Right ventricle myocardium inferior (tissue), 1 donor: ENCODE results near the gene SAE1. TPM values are rescaled to one million over a fixed set of nuclear protein-coding genes. Genes with fewer than 3 reads are reported as not detected.

ENCODE experiments used
- ATAC-seq: fragments of 200-7000 bp; cut with Tn5 transposase; one replicate; pipeline ENCODE4 v1.9.1; 2020; ENCODE audit warnings: mild to moderate bottlenecking, moderate library complexity
- DNase-seq: peaks from one replicate; pipeline ENCODE4 v3.0.0; 2021; ENCODE audit errors: missing footprints
- intact Hi-C: fragments of 100-400 bp; cut with DNase I; formaldehyde crosslinking; loops from one replicate; pipeline ENCODE4 v1.11.0; 2022
- total RNA-seq: library from RNA; stranded (reverse); fragmentation: NEBNext Ultra II Directional; extraction: Animal tissue kit (Norgen Biotek cat#: 25700); gene quantifications from one replicate; pipeline ENCODE4 v1.2.1, GENCODE V29; 2021
- donor health status: DM: no; HTN: yes; CAD: no; lungs with severe emphysema.

The SAE1 gene
- total RNA-seq, 1 donor from 2014 or later = 45.1 TPM

DNA sequence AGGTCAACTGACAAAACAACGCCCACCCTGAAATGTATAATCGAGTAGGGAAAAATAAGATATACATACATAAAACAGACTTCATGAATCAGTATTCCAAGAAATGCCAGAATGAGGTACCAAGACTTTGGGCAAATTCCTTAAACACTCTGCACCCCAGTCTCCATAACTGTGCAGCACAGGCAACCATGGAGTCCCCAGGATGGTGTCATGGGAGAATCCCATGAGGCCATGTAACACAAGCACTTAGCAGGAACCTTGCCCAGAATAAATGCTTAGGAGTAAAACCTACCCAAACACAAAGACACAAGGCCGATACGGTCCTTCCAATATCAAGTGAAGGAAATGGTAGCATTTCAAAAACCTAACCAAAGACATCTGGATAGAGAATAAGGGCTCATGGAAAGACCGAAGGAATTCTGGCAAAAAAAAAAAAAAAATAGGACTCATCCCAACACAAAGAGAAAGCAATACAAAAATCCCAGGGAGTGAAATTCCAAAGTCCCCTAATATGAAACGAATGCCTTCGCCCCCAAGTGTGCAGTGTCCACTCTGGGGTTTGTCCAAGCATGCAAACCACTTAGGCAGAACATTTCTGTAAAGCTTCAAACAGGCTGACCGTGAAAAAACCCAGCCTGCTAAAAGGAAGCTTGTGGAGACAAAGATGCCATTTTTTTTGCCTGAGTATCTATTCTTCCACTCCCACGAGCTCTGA, 28.1 kb upstream of the SAE1 start:
- intact Hi-C loops = no loop called here
- ATAC-seq (no peak), DNase-seq (no peak)

DNA sequence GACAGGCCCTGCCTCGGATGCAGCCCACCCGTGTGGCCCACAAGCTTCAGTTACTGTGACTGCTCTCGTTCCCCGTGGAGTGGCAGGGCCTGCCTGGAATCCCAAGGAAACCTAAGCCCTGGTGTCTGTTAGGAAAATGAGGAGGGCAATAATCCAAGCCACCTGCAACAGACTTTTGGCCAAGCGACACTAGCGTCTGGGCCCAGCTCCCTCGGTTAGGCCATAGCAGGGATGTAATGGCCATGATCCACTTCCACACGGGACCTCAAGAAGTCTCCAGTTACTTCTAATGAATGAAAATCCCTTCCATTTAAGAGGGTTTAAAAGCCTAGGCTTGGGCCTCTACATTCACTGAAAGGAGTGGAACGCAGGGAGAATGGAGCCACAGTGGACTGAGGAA, 26.0 kb upstream of the SAE1 start:
- intact Hi-C loops = no loop called here
- ATAC-seq (no peak), DNase-seq (no peak)

DNA sequence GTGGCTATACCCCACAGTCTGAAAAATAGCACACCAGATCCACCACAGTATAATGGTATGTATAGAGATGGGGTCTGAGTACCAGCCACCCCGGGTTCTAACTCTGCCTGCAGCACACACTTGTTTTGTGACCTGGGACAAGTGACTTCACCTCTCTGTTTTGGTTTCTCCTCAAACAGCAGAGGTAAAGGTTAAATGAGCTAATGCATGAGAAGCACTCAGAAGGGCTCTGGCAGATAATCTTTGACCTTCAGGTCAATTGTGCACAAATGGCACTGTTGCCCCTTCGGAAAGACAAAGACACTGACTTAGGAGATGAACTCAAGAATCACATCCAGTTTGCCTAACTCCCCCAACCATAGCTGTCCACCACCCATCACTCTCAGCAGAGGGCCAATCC, 24.8 kb upstream of the SAE1 start:
- intact Hi-C loops = no loop called here
- DNase-seq (no peak), ATAC-seq (no peak)

DNA sequence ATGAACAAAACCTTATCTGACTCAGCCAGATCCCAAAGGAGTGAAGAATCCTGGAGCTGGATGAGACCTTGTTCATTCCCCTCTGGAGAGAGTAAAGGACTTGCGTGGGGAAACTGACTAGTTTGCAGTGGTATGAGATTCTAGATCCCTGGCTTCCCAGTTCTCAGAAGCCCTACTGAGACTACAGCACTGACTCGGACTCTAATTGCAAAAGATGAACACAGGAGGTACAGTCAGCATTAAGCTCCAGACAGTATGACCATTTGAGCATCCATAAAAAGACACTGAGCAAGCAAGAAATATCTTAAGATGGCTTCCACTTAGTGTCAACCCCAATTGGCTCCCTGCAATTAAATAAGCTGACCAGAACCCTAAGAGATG, 23.8 kb upstream of the SAE1 start:
- DNase-seq (no peak), ATAC-seq (peak; percentile 36)
- intact Hi-C loops = no loop called here

DNA sequence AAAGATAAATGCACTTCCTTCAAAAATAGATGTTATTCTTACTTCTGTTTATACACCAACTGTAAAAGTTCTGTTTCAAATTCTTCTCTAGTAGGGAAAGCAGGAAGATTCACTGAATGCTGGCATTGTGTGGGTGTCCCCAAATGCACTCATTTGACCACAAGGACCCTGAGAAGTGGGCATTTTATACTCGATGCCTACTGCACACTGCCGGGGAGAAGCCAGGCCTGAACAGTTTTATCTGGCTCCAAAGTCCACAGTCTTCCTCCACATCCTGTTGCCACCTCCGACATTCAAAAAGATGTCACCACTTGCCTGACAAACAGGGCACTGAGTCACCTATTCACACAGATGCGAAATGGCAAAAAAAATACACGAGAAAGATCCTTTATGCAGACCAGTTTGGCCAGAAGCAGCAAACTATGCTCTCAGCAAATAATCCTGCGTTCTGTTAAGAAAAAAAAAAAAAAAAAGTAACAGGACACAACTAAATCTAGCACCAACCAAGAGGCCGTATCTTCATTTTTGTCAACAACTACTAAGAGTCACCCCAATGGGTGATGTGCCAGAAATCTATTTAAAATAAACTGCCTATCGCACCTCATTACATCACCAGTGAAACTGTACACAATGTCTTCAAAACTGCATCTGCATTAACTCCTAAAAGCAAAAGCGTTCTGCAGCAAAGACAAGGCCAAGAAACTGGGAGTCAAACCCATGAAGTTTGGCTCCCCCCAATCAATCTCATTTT, 23.3 kb upstream of the SAE1 start:
- intact Hi-C loops = no loop called here
- ATAC-seq (no peak), DNase-seq (no peak)

DNA sequence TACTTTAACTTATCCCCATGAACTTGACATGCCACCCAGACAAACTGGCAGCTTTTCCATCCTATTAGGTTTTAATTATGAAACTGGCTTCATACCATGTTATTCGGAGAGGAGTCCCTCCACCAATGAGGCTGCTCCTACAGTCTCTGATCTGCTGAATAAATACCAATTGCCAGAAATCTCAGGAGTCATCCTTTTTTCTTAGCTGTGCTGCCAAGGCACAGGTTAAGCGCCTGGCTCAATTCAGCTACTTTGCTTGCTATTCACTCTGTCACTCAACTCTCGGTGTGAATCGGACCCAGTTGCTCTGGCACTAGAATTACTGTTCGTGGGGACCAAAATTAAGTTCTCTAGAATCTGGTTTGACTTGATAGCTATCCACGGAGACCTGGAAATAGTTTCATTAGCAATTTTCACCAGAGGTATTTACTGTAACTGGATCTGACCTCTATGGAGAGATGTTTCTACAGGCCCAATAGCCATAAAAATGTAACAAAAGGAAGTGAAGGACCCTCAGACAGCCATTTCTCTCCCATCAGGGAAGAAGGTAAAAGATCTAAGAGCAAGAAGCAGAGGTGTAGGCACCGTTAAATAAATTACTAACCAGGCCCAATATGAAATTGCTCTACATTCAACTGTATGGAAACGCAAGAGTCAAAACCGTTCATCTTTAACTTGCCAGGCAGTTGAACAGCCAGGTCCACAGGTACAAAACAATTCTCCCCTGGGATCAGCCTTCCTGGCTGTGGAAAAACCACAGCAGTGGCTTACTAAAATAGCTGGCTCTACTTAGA, 22.5 kb upstream of the SAE1 start:
- DNase-seq = no peak
- no peak for ATAC-seq
- intact Hi-C loops = no loop called here

DNA sequence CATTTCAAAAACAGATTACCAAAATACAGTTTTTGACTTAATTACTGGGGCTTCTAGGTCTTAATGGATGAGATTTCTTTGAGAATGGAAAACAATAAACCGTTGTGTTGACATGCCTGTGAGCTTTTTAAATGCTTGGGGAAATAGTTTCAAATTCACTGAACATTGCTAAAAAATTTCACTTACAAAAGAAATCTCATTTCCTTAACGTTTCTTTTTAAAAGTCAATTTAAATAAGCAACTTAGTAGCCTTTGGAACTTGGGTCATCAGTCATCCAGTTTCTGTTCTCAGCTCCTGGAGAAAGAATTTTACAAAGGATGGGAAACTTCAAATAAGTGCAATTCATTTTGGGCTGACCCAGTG, 21.5 kb upstream of the SAE1 start:
- intact Hi-C loops = no loop called here
- DNase-seq (no peak), ATAC-seq (no peak)

DNA sequence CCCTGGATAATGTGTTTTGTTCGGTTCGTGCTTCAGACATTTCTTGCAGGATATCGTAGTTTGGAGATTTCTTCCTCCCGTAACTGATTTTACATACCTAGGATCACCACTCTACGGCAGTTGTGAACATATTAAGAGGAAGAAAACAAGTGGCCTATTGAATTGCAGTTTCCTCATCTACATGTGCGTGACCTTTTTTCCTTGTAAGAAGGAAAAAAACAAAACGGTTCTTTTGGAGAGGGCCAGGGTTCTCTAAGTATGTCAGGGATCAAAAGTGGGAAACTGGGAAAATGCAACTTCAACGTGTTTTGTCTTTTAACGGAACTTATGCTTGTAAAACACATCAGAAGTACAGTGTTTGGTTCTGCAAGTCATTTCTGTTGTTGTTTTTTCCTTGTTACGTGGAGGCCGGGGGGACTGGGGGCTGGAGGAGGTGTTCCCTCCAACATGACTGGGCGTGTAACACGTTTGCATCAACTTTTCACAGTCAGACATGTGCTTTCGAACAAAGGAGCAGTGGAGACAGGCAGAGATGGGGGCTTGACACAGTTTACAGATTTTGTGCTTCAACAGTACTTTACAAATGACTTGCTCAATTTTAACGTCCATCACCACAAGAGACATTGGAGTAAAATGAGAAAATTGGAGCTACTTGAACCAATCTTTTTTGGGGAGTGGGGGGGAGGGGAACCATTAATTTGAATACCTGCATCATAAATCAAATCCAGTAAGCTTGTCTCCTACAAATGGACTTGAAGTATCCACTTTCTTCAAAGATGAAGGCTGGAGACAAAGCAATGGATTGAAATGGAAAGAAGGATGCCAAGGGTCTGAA, 20.9 kb upstream of the SAE1 start:
- intact Hi-C loops = loop anchor here (5.0 kb wide), 3 partner anchors 32 to 247 kb away; partner anchors contain the start of genes ARHGAP35 and TMEM160
- no peak for ATAC-seq
- peak; percentile 70 for DNase-seq

DNA sequence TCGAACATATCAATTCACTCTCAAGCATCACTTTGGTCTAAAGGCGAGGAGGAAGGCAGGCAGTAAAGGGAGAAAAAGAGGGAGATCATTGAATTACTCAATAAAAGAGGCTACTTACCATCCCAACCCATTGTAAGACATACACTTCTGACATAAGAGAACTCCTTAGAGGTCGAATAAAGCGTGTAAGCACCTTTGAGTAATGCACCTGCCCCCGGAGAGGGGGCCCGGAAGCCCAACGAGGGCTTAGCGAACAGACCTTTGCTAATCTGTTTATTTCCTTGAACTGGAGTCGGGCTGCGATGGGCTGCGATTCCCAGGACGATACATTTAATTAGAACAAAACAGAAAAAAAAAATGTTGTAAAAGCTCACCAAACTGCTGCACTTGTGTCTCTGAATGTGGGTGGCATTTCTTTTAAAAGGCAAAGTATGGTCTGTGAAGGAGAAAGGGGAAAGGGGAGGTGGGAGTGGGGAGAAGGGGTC, 20.1 kb upstream of the SAE1 start:
- intact Hi-C loops = loop anchor here (5.0 kb wide), 3 partner anchors 33 to 248 kb away; partner anchors contain the start of genes ARHGAP35 and TMEM160
- DNase-seq (no peak), ATAC-seq (no peak)

DNA sequence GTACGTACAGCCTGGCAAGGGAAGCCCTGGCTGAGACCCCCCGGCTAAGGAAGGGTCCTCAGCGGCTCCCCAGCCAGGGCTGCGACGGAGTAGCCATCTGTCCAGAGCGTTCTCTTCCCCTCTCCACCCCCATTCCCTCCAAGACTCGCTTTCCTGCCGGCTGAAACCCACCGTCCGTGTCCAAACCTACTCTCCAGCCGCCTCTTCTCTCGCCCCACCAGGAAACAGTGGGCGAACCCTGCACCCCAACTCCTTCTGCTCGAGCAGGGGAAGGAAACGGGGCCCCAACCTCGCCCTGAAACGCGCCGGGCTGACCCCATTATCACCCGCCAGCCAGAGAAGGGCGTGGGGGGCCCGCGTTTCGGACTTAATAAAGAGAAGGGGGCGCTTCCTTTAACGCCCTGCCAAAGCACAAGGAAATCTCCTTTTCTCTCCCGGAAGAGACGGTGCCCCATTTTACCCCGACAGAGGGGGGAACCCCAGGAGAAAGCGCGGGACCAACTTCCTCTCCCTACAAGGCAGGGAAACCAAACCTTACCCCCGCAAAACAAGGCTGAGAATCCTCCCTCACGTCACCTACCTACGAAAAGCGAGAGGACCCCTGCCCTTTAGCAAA, 19.5 kb upstream of the SAE1 start:
- intact Hi-C loops = loop anchor here (5.0 kb wide), 3 partner anchors 34 to 249 kb away; partner anchors contain the start of genes ARHGAP35 and TMEM160
- DNase-seq (peak; percentile 74), ATAC-seq (no peak)

DNA sequence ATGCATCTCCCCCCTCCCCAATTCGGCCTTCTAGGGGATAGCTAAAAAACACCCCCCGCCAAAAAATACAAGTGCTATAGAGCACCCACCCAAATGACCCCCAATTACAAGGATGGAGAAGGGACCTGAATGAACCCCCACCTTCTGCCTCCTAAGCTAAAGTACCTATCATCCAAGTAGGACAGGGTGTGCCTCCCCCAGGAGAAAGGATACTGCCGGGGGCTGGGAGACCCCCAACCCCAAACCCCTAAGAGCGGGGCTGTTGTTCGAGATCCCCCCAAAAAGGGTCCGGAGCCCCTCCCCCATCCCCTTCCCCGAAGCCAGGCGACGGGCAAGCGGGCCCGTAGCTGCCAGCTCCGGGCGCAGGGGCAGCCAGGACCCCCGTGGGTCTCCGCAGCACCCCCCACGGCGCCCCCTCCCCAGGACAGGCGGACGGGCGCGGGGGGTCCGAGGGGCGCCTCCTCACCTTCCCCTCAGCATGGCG, 18.9 kb upstream of the SAE1 start:
- ATAC-seq (no peak), DNase-seq (no peak)
- intact Hi-C loops = loop anchor here (5.0 kb wide), 3 partner anchors 34 to 249 kb away; partner anchors contain the start of genes ARHGAP35 and TMEM160

DNA sequence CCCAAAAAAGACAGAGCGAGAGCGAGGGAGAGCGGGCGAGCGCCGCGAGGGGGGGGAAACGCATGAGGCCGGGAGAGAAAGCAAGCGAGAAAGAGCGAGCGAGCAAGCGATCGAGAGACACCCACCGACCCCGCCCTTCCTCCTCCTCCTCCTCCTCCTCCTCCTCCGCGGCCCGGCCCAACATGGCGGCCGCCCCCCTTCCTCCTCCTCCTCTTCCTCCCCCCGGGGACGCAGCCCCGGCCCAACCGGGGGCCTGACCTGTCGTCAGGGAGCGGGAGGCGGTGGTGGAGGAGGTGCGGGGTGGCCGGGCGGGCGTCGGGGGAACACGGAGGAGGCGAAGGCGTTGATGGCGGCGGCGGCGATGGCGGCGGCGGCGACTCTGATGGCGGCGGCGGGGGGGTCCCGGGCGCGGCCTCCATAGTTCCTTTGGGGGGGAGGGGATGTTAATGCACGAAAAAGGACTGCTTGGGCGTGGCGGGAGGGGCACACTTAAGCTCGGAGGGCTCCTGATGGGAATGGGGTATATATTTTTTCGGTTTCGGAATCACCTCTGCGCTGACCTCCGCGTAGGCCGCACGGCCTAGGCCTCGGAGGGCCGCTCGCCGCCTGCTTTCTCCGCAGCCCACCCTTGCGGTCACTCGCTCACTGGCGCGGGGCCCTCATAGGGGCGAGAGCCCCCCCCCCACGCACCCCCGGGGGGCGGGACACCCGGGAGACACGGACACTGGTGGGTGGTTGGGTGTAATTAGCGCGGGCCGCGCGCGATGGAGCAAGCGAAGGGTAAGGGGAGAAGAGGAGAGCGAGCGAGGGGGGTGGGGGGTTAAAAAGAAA, 18.3 kb upstream of the SAE1 start:
- intact Hi-C loops = loop anchor here (5.0 kb wide), 3 partner anchors 35 to 250 kb away; partner anchors contain the start of genes ARHGAP35 and TMEM160
- peak; percentile 64 for ATAC-seq
- DNase-seq = peak; percentile 95

DNA sequence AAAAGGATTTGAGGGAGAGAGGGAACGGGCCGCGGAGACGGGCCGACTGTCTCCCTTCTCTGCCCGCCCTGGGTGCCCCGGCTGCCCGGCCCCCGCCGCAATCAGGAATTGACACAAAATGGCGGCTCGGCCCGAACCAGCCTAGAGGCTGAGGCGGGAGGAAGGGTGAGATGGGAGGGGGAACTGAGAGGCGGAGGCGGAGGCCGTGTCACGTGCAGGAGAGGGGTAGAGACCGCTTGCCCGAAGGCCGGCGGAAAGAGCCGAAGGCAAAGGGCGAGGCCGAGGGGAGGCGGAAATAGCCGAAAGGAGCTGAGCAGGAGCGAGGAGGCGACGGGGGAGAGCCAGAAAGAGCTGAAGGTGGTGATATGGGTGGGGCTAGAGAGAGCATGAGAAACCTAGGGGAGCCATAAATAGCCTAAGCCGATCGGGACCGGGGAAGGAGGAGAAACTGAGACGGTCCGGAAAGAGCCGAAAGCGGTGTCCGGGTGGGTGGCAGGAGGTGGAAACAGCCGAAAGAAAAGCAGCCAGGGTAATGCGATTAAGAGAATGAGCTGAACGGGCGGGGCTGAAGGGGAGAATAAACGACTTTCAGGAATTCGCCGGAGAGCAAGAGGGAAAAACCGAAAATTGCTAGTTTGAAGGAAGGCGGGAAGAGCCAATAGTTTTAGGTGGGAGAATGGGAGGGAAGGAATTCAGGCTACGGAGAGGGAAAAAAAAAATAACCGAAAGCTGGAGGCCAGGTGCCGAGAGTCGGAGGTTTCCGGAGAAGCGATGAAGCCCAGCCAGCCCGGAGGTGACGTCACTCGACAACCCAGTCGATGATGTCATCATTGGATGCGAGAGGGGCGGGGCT, 17.4 kb upstream of the SAE1 start, which contains the start of gene ZC3H4:
TSS of gene ZC3H4 (minus strand) at position 780 of the 853 bp plus-strand sequence. CDS start 1,192 bp downstream, outside the sequence.
- ATAC-seq (peak; percentile 96), DNase-seq (peak; percentile 99)
- intact Hi-C loops = loop anchor here (5.0 kb wide), 3 partner anchors 36 to 251 kb away; partner anchors contain the start of genes ARHGAP35 and TMEM160

DNA sequence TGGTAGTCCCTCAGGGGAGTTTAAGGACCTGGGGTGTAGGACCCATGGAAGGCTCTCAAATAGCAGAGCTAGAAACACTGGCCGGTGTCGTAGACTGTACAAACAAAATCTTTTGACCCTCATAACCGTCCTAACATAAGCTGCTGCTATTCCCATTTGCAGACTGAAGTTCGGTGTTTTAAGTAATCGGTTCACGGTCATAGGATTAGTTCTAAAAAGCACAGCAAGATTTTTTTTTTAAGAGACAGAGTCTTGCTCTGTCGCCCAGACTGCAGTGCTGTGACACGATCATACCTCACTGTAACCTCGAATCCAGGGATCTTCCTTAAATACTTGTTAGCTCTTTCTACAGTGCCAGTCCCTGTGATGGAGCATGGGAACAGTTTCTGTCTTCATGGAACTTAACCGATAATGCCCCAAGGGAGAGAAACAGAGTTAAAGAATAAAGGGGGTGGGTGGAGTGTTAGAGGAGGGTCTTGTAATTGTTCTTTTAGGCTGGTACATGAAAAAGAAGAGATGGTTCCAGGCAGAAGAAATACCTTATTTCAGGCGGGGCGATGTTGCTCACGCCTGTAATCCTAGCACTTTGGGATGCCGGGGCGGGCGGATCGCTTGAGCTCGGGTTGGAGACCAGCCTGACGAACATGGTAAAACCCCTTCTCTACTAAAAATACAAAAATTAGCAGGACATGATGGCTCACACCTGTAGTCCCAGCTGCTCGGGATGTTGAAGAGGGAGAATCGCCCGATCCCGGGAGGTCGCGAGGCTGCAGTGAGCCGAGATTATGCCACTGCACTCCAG, 16.6 kb upstream of the SAE1 start:
- intact Hi-C loops = loop anchor here (5.0 kb wide), 3 partner anchors 37 to 252 kb away; partner anchors contain the start of genes ARHGAP35 and TMEM160
- no peak for ATAC-seq
- DNase-seq = peak; percentile 64

DNA sequence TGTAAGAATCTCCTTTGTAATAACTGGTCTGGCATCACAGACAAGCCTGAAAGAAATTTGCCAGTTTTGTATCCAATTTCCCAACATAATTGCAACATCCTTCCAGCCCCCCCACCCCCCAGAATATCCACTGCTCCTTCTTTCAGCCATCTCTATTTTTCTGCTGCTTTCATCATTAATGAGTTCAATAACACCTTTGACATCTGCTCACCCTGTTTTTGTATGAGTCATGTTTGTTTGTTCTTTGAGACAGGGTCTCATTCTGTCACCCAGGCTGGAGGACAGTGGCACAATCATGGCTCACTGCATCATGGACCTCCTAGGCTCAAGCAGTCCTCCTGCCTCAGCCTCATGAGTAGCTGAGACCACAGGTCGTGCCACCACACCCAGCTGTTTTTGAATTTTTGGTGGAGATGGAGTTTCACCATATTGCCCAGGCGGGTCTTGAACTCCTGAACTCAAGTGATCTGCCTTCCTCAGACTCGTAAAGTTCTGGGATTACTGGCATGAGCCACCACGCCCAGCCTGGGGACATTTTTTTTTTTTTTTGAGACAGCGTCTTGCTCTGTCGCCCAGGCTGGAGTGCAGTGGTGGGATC, 10.1 kb upstream of the SAE1 start:
- intact Hi-C loops = no loop called here
- ATAC-seq (no peak), DNase-seq (no peak)
